Thyroid gland (tissue), 4 donors: Measurements from ENCODE around the gene DNAAF8.

Experiments
- POLR2A ChIP-seq, 2 donors: fragments of 450-650 bp; IDR thresholded peaks; one replicate each; pipeline ENCODE4 v1.6.1; 2017; ENCODE audit warnings: antibody characterized with exemption in 2 of 2, mild to moderate bottlenecking in 2 of 2, moderate library complexity in 1 of 2
- TF ChIP-seq, protein P1 (sequence below), 6 experiments: fragments of 200-600 bp in 3 of 6; fragments of 450-650 bp in 3 of 6; sonication (generic) in 3 of 6; IDR thresholded peaks; one replicate each; pipeline ENCODE4 v1.5.1; 2016 to 2019; ENCODE audit warnings: antibody characterized with exemption in 6 of 6, mild to moderate bottlenecking in 2 of 6, inconsistent platforms in 1 of 6, moderate library complexity in 1 of 6

DNA sequence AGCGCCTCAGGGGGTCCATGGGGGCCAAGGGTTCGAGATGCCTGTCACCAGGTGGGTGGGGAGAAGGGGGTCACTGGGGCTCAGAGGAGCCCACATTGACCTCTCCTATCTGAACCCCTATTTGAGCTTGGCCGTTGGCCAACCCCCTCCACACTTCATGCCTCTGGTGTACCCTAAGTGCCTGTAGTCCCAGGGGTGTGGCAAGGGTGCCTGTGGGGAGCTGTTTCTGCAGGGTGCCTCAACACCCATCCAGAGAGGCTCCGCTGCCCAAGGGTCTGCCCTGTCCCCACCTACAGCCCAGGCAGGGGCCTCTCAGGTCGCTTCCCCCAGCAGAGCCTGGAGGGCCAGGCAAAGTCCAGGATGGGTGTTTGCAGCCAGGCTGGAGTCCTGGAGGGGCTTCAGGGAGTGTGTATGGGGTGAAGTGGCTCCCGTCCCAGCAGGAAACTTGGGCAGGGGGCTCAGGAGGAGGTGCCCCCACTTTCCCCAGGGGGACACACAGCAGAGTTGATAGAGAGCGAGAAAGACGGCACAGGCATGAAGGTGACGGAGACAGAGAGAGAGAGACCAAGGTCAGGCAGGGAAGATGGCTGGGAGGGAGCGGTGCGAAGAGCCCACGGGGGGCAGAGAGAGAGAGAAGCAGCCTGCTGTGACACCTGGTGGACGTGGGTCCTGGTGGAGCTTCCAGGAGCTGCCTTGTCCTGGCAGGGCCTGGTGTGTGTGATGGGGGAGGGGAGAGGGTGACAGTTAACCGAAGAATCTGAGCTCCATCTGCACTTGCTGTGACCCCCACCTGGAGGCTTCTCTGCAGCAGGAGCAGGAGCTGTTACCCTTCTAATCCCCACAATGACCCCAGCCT, 53.5 kb downstream of the DNAAF8 start, which contains the start of gene SEPTIN12:
- TF ChIP-seq, protein P1, sequence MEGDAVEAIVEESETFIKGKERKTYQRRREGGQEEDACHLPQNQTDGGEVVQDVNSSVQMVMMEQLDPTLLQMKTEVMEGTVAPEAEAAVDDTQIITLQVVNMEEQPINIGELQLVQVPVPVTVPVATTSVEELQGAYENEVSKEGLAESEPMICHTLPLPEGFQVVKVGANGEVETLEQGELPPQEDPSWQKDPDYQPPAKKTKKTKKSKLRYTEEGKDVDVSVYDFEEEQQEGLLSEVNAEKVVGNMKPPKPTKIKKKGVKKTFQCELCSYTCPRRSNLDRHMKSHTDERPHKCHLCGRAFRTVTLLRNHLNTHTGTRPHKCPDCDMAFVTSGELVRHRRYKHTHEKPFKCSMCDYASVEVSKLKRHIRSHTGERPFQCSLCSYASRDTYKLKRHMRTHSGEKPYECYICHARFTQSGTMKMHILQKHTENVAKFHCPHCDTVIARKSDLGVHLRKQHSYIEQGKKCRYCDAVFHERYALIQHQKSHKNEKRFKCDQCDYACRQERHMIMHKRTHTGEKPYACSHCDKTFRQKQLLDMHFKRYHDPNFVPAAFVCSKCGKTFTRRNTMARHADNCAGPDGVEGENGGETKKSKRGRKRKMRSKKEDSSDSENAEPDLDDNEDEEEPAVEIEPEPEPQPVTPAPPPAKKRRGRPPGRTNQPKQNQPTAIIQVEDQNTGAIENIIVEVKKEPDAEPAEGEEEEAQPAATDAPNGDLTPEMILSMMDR (IDR thresholded peaks at IDR 0.05), result no peak
- TF ChIP-seq POLR2A (IDR thresholded peaks at IDR 0.05), result no peak
